GM10847 (cell line): ENCODE measurements around the gene ASPHD2.

Experiments
- POLR2A ChIP-seq: IDR thresholded peaks from 2 replicates; pipeline ENCODE4 v1.6.1; 2011; ENCODE audit not compliant: insufficient read length; ENCODE audit errors: extremely low read depth

ASPHD2 gene

DNA sequence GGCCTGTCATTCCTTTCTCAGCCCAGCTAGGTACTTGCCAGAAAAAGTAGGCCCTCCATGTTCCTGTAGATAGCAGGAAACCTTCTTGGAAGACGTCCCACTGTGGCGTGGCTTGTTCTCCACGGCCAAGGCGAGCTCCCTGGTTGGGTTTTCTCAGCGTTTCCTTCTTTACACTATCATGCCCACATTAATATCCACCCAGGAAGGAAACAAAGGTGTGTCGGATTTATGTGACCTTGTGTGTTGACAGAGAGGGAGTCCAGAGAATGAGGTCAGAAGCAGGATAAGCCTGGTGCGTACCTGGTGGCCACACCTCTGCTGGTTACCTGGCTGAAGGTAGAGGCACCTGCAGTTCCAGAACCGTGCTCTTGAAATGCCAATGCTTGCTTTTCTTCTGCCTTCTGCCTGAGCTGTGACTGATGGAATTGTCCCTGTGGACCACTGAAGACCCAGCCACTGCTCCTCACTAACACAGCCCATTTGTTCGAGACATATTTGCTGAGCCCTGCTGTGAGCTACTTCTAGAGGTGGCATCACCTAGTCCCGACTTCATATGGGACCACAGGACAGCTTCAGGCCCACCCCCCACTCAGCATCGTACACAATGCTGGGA, 7.9 kb downstream of the ASPHD2 start:
- no peak for TF ChIP-seq POLR2A

DNA sequence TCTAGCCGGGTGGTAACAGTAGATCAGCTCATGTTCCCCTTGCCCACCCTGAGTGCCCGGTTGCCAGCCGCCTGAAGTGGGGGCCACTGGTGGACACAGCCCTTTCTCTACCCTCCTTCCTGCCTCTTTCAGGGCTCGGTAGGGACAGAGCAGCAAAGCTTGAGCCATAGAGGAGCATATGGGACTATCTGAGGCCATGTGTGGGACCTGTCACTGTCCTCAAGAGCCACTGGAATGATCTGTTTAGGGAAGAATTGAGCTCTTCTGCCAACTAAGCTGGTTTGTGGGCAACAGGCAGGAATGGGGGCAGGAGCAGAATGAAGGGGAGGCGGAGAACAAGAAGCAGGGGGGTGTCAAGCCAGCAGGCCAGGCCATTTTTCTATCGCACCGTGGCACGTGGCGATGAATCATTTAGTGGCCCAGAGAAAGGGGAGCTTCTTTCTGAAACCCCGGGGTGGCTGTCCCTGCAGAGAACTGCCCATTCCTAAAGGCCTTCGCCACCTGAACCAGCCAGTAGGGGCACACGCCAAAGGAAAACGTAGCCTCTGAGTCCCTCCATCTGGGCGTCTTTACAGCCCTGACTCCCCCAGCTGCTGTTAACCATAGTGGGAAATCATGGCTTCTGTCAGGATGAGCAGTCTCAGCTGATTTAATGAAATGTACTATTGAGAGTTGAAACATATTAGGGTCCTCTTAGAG, 8.8 kb downstream of the ASPHD2 start:
- TF ChIP-seq POLR2A: no peak

DNA sequence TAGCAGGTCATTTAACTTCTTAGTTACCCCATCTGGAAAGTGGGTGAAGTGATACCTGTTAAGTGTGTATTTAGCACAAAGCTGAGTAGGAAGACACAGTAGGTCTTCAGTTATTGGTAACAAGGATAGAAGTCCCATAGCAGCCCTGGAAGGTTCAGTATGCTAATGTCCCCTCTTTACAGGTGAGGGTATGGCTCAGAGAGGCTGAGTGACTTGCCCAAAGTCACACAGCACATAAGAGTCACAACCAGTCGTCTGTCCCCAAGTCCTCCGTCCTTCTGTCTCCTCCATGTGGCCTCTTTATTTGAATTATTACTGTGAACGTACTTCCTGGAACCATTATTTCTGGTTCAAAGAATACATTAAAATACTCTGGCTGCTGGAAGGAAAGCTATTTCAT, 10.5 kb downstream of the ASPHD2 start:
- TF ChIP-seq POLR2A: no peak

DNA sequence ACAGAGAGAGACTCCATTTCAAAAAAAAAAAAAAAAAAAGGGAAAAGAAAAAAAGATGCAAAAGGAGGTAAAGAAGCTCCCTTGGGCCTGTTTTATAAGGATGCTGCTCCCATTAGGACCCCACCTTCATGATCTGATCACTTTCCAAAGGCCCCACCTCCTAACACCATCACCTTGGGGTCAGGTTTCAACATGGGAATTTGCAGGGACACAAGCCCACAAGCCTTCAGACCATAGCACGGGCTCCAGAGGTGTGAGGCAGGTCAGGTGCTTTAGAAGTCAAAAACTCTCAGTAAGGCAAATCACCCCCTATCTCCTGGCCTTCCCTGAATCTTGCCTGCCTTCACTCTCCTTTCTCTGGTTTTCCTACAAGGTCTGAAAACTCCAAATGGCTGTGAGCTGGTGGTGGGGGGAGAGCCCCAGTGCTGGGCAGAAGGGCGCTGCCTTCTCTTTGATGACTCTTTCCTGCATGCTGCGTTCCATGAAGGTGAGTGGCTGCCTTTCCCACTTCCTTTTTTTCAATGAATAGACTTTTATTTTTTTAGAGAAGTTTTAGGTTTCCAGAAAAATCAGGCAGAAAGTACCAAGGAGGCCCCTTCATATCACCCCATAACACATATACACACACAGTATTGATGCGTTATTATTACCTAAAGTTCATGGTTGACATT, 13.2 kb downstream of the ASPHD2 start:
- TF ChIP-seq POLR2A: no peak

DNA sequence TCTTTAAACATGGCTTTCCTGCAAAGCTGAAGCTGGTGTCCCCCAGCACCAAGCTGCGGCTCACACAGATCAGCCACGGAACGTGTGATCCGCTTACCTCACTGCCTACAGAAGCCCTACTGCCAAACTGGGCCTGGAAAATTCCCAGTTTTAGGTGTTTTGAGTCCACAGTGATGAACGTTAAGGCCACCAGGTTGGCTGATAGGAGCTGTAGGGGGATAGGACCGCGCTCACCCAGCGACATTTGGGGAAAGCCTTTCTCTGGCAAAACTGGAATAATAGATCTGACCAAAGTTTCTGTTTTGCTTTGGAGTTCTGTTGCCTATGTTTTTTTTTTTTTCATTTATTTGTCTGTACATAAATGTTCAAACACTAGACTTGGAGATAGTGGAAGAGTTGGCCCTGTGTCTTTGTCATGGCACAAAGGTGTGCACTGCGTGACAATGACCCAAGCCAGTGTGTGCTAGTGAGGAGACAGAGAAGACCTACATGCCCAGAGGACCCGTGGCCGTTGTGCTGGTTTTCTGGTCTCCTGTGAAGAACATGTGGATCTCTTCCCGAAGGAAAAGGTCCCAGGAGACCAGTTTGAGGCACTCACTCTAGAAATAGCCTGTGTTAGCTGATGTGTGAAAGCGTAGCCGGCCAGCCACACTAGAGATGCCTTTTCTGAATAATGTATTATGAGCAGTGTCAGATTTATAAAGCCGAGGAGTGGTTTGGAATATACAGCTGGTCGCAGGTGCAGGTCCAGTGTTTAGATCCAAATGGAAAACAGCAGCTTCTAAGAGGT, 15.0 kb downstream of the ASPHD2 start:
- no peak for TF ChIP-seq POLR2A

DNA sequence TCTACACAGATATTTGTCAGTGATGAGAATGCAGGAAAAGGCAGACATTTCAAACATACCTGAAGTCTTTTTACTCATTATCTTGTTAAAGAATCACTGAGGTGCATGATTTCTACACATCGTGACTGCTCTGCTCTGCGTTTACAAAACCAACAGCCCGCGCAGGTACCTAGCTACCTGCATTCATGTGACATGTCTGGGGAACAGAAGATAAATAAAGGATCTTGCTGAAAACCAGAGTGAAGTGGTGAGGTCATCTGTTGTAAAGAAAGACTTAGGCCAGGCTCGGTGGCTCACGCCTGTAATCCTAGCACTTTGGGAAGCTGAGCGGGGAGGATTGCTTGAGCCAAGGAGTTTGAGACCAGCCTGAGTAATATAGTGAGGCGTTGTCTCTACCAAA, 15.7 kb downstream of the ASPHD2 start:
- no peak for TF ChIP-seq POLR2A

DNA sequence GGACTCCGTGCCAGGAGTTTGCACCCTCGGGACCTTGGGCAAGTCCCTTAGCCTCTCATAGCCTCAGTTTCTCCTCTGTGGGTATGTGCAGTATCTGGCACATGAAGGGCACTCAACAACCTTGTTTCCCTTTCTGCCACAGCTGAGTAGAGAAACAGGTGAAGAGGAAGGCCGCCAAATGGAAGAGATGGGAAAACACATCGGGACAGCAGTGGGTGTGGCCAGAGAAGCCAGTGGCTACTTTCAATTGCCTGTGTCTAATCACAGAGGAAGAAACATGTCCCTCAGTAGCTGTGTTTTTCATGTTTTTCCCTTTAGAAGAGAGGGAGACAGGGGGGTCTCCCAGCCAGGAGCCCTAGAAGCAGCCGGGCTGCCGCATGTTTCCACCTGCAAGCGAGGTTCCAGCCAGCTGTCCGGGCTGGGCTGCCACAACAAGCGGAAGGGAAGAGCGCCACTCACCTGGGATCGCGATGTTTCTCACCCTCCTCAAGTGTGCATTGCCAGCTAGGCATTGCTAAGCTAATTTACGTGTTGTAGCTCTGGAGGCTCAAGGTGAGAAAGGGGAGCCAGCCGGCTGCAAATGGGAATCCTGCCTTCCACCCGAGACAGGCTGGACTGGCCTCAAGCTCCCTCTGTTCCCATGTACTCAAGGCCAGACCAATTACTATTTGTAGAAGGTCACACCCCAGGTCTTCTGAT, 16.7 kb downstream of the ASPHD2 start:
- TF ChIP-seq POLR2A: no peak

DNA sequence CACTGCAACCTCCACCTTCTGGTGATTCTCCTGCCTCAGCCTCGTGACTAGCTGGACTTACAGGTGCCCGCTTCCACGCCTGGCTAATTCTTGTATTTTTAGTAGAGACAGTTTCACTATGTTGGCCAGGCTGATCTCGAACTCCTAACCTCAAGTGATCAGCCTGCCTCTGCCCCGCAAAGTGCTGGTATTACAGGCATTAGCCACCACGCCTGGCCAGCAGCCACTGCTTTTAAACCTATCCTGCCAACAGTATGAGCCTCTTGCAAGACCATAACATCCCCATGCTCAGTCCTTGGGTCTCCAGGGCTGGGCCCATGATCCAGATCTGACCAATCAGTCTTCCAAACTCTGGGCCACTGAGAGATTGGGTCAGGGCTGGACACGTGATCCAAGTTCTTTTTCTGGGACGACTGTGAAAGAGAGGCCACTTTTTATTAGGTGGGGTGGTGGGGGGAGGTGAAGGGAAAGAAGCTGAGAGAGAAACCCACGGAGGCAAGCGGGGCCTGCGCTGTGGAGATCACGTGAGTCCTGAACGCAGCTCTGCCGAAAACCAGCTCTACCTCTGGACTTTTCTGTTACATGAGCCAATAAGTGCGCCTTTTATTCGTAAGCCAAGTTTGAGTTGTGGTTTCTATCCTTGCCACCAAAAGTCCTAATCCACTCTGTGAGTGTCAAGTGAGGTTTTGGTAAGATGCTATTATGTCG, 17.9 kb downstream of the ASPHD2 start:
- TF ChIP-seq POLR2A: no peak

DNA sequence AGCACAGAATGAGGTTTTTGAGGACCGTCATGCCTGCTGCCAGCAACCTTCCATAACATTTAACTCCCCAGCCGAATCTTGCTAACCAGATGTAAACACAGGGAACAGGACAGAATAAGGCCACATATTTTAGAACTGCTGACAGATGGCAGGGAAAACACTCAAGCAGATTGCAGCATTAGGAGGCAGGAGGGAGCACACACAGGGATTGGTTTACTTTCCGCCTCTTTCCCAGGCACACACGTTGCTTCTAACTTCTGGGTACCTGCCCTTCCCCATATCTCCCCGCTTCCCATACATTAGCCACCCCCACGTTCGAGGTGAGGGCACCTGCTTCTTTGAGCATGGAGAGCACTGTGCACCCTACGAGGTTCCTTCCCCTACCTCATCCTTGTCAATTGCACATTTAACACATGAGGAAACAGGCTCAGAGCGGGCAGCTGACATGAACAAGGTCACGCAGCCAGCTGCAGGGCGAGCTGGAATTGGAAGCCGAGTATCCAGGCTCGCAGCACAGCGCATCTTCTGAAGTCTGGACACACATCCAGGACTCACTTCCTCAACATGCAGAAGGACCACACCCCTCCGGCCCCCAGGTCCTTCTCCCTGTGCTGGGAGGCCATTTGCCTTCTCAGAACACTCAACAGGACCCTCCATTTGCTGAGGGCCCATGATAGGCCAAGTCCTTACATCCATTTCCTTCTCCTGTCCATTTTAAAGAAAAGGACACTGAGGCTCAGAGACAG, 18.7 kb downstream of the ASPHD2 start:
- no peak for TF ChIP-seq POLR2A

DNA sequence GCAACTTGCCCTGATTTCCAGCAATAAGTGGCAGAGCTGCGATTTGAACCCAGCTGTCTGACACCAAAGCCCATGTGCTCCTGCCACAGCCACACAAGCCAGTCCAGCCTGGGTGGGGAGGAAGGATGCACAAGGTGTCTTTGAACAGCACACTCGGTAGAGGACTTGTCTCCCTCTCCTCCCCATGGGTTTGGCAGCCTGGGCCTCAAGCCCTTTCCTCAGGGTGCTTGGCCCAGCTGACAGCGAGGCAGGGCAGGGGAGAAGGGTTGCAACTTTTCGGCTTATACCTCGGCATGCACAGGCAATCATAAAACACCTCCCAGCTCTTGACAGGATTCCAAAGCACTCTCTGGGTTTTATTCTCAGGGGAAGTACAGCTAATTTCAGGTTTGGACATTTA, 19.3 kb downstream of the ASPHD2 start:
- TF ChIP-seq POLR2A: no peak

DNA sequence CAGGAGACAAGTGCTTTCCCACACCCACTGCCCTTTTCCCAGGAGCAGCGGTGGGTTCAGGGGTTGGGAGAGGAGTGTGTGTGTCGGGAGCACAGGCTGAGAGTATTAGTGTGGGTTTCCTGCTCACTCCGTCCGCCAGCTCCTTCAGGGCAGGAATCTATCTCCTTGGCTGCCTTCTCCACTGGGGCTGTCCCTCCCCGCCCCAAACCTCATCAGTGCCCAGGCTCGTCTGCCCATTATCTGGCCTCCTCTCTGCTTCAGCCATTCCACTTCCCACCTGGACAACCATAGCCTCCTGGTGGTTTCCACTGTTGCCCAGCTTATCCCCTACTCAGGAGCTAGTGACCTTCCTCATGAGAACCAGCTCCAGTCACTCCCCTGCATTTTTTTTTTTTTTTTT, 19.9 kb downstream of the ASPHD2 start:
- TF ChIP-seq POLR2A: no peak

DNA sequence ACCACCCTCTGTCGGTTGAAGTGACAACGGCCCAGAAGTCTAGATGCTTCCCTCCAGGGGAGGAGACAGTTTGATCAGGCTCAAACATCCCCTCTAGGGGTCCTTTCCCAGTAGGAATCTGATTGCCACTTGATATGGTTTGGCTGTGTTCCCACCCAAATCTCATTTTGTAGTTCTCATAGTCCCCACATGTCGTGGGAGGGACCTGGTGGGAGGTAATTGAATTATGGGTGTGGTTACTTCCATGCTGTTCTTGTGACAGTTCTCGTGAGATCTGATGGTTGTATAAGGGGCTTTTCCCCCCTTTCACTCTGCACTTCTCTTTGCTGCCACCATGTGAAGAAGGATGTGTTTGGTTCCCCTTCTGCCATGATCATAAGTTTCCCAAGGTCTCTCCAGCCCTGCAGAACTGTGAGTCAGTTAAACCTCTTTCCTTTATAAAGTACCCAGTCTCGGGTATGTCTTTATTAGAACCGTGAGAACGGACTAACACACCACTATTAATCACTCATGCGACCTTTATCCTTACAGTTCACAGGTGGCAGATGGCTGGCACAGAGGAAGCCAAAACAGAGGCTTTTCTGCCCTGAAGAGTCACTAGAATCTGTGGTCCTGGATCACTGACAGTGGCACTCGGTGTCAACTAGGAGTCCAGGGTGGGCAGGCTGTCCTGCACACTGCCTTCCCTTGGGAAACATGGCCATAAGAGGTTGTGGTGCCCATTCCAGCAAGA, 21.6 kb downstream of the ASPHD2 start:
- no peak for TF ChIP-seq POLR2A
